ENCODE results near the gene PIGZ. TPM values are rescaled to one million over a fixed set of nuclear protein-coding genes. Genes with fewer than 3 reads are reported as not detected.
A peak's percentile ranks its signal among the peaks of the same experiment; 100 is the strongest.

The PIGZ gene
- total RNA-seq, 1 donor from 2014 or later, result 1.8 TPM

- no peak for DNase-seq
- H3K27ac Mint-ChIP-seq, result peak overlapping the region; percentile 32
- intact Hi-C loops (cut with micrococcal nuclease), result loop anchor here (10.0 kb wide), 1 partner anchor 248 kb away; the partner anchor contains the start of genes CEP19 and PIGX
- H3K4me1 Mint-ChIP-seq, result peaks cover 27% of the 10 kb centered on the region
- H3K9me3 Mint-ChIP-seq, result no peaks in the 10 kb centered on the region
- ChIA-PET POLR2A (no interaction called here), CTCF (no interaction called here)
- peak overlapping the region; percentile 30 for H3K4me3 Mint-ChIP-seq
- TF ChIP-seq CTCF (IDR thresholded peaks at IDR 0.05), result no peak
- ATAC-seq (ENCODE audit: low read depth), result peak; percentile 53
- no peaks in the 10 kb centered on the region for H3K27me3 Mint-ChIP-seq
- no peaks in the 10 kb centered on the region for H3K36me3 Mint-ChIP-seq (ENCODE audit: low read depth)
Observed at GRCh38 chr3:196962108-196962929, 6.3 kb downstream of the PIGZ start.

- Mint-ChIP-seq H3K4me3 (no peak overlapping the region), H3K4me1 (no peaks in the 10 kb centered on the region), H3K27me3 (no peaks in the 10 kb centered on the region), H3K36me3 (ENCODE audit: low read depth) (no peaks in the 10 kb centered on the region), H3K9me3 (peaks cover 3% of the 10 kb centered on the region), H3K27ac (no peak overlapping the region)
- TF ChIP-seq CTCF (IDR thresholded peaks at IDR 0.05), result no peak
- DNase-seq (no peak), ATAC-seq (ENCODE audit: low read depth) (no peak)
- POLR2A ChIA-PET, result interaction anchor here (0.7 to 1.0 kb wide), 2 partner anchors 13 to 504 kb away, joined by 5 read pairs; partner anchors contain the start of gene NCBP2
- CTCF ChIA-PET, result interaction anchor here (0.6 to 1.1 kb wide), 2 partner anchors 15 to 955 kb away, joined by 3 to 4 read pairs; no protein-coding TSS in a partner anchor
- intact Hi-C loops (cut with micrococcal nuclease), result no loop called here
Observed at GRCh38 chr3:196954832-196955231, 13.8 kb downstream of the PIGZ start.

- Mint-ChIP-seq H3K4me3 (no peak overlapping the region), H3K9me3 (peaks cover under 1% of the 10 kb centered on the region), H3K27ac (no peak overlapping the region), H3K4me1 (no peaks in the 10 kb centered on the region), H3K36me3 (ENCODE audit: low read depth) (peaks cover 4% of the 10 kb centered on the region), H3K27me3 (no peaks in the 10 kb centered on the region)
- no peak for DNase-seq
- TF ChIP-seq CTCF (IDR thresholded peaks at IDR 0.05), result no peak
- ATAC-seq (ENCODE audit: low read depth), result no peak
- intact Hi-C loops (cut with micrococcal nuclease), result no loop called here
- ChIA-PET CTCF (no interaction called here), POLR2A (interaction anchor here (2.4 kb wide), 1 partner anchor 9 kb away, joined by 9 read pairs; the partner anchor contains the start of gene NCBP2)
Observed at GRCh38 chr3:196951371-196951770, 17.3 kb downstream of the PIGZ start.

GRCh38 chr3:196949750-196950149, 18.9 kb downstream of the PIGZ start:
- Mint-ChIP-seq H3K9me3 (no peaks in the 10 kb centered on the region), H3K27ac (no peak overlapping the region), H3K4me1 (peaks cover 2% of the 10 kb centered on the region), H3K36me3 (ENCODE audit: low read depth) (peaks cover 11% of the 10 kb centered on the region), H3K4me3 (no peak overlapping the region), H3K27me3 (no peaks in the 10 kb centered on the region)
- no peak for ATAC-seq (ENCODE audit: low read depth)
- ChIA-PET POLR2A (interaction anchor here (0.6 to 2.4 kb wide), 2 partner anchors 8 to 200 kb away, joined by 3 to 9 read pairs; partner anchors contain the start of gene NCBP2), CTCF (no interaction called here)
- TF ChIP-seq CTCF (IDR thresholded peaks at IDR 0.05), result no peak
- DNase-seq, result no peak
- intact Hi-C loops (cut with micrococcal nuclease), result no loop called here

- ChIA-PET CTCF (no interaction called here), POLR2A (interaction anchor here (2.4 kb wide), 1 partner anchor 7 kb away, joined by 9 read pairs; the partner anchor contains the start of gene NCBP2)
- Mint-ChIP-seq H3K4me1 (peaks cover 7% of the 10 kb centered on the region), H3K27ac (no peak overlapping the region), H3K27me3 (no peaks in the 10 kb centered on the region), H3K9me3 (no peaks in the 10 kb centered on the region), H3K4me3 (no peak overlapping the region), H3K36me3 (ENCODE audit: low read depth) (peaks cover 16% of the 10 kb centered on the region)
- DNase-seq (no peak), ATAC-seq (ENCODE audit: low read depth) (no peak)
- intact Hi-C loops (cut with micrococcal nuclease), result no loop called here
- TF ChIP-seq CTCF (IDR thresholded peaks at IDR 0.05), result no peak
Observed at GRCh38 chr3:196949285-196949619, 19.4 kb downstream of the PIGZ start.
